Suprapubic skin (tissue), 4 donors: ENCODE measurements around the gene DAAM1. TPM values are rescaled to one million over a fixed set of nuclear protein-coding genes. Genes with fewer than 3 reads are reported as not detected.

Source experiments
- DNase-seq, 2 donors: peaks; one replicate each; pipeline ENCODE4 v3.0.0-alpha.2; 2019; ENCODE audit warnings: low spot score in 2 of 2
- H3K27ac ChIP-seq: fragments of 200-600 bp; sonication (generic); one replicate; pipeline ENCODE4 v1.5.1; 2019
- H3K27me3 ChIP-seq: fragments of 200-600 bp; sonication (generic); one replicate; pipeline ENCODE4 v1.5.1; 2019
- H3K36me3 ChIP-seq: fragments of 200-600 bp; sonication (generic); one replicate; pipeline ENCODE4 v1.5.1; 2019
- H3K4me1 ChIP-seq: fragments of 200-600 bp; sonication (generic); one replicate; pipeline ENCODE4 v1.5.1; 2019
- H3K4me3 ChIP-seq: fragments of 200-600 bp; sonication (generic); one replicate; pipeline ENCODE4 v1.5.1; 2019; ENCODE audit warnings: mild to moderate bottlenecking
- H3K9me3 ChIP-seq: fragments of 200-600 bp; sonication (generic); one replicate; pipeline ENCODE4 v1.5.1; 2019
- EP300 ChIP-seq: sonication (generic); formaldehyde crosslinking; IDR thresholded peaks from one replicate; pipeline ENCODE4 v1.6.1; 2017; ENCODE audit warnings: antibody characterized with exemption
- POLR2A ChIP-seq, 2 donors: fragments of 450-650 bp; IDR thresholded peaks; one replicate each; pipeline ENCODE4 v1.6.1; 2017; ENCODE audit warnings: antibody characterized with exemption in 2 of 2, mild to moderate bottlenecking in 2 of 2, moderate library complexity in 2 of 2
- POLR2AphosphoS5 ChIP-seq, 3 donors: sonication (generic); formaldehyde crosslinking; IDR thresholded peaks; one replicate each; pipeline ENCODE4 v1.6.1; 2017; ENCODE audit warnings: antibody characterized with exemption in 3 of 3
- WGBS: methylation state at CpG from one replicate; pipeline ENCODE4 v1.1.5; 2018; 5-methylcytosine and 5-hydroxymethylcytosine counted together
- total RNA-seq, 4 donors: library from RNA; depleted of rRNA; stranded (reverse); fragments of >200 nt; gene quantifications; one replicate each; pipeline ENCODE4 v1.1.0, GENCODE V29; 2016
- TF ChIP-seq, protein P1 (sequence below), 2 donors: fragments of 200-600 bp in 1 of 2; fragments of 450-650 bp in 1 of 2; sonication (generic) in 1 of 2; IDR thresholded peaks; one replicate each; pipeline ENCODE4 v1.5.1; 2016 to 2019; ENCODE audit warnings: antibody characterized with exemption in 2 of 2, mild to moderate bottlenecking in 1 of 2, moderate library complexity in 1 of 2

DAAM1 gene
- total RNA-seq, 4 donors from 2014 or later: 103 to 196 (median 171) TPM

DNA sequence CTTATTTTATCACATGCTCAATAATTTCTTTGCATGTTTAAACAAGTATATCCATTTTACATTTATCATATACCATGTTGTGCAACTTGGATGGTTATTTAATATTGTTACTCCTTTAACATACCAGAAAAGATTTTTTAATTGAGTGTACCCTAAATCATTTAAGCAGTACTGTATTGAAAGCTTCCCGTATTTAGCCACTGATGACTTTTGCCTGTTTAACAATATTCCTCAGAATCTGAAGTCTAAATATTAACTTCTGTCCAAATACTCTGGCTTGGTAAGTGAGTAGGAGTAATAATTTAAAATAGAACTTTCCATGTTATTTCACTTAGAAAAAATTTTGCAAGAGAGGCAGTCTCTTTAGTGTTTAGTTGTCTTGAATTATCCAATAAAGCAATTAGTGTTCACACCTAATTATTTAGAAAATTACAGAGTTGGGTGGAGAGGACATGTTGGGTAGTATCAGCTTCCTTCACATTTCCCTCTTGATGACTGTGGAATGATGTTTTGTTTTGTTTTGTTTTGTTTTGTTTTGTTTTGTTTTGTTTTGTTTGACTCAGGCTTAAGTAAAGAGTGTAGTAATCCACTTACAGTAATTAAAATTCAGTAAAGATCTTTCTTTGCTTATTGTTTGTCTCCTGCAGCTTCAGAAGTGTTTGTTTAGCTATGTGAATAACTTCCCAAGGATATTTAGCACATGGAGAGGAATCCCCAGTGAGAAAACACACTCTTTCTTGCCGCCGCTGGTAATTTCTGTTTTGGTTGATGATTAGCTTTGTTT lies 59.5 kb downstream of the DAAM1 start:
- Histone ChIP-seq H3K9me3 (no peaks in the 10 kb centered on the region), H3K4me3 (no peak overlapping the region), H3K36me3 (no peaks in the 10 kb centered on the region), H3K27ac (no peak overlapping the region), H3K27me3 (no peaks in the 10 kb centered on the region), H3K4me1 (peaks cover 54% of the 10 kb centered on the region)
- WGBS: 54% methylated on average over 3 of the region's 3 CpGs
- DNase-seq: no peak
- no peak for TF ChIP-seq POLR2AphosphoS5 (IDR thresholded peaks at IDR 0.05)
- TF ChIP-seq, protein P1, sequence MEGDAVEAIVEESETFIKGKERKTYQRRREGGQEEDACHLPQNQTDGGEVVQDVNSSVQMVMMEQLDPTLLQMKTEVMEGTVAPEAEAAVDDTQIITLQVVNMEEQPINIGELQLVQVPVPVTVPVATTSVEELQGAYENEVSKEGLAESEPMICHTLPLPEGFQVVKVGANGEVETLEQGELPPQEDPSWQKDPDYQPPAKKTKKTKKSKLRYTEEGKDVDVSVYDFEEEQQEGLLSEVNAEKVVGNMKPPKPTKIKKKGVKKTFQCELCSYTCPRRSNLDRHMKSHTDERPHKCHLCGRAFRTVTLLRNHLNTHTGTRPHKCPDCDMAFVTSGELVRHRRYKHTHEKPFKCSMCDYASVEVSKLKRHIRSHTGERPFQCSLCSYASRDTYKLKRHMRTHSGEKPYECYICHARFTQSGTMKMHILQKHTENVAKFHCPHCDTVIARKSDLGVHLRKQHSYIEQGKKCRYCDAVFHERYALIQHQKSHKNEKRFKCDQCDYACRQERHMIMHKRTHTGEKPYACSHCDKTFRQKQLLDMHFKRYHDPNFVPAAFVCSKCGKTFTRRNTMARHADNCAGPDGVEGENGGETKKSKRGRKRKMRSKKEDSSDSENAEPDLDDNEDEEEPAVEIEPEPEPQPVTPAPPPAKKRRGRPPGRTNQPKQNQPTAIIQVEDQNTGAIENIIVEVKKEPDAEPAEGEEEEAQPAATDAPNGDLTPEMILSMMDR (IDR thresholded peaks at IDR 0.05): no peak
- no peak for TF ChIP-seq EP300
- TF ChIP-seq POLR2A (IDR thresholded peaks at IDR 0.05): no peak

DNA sequence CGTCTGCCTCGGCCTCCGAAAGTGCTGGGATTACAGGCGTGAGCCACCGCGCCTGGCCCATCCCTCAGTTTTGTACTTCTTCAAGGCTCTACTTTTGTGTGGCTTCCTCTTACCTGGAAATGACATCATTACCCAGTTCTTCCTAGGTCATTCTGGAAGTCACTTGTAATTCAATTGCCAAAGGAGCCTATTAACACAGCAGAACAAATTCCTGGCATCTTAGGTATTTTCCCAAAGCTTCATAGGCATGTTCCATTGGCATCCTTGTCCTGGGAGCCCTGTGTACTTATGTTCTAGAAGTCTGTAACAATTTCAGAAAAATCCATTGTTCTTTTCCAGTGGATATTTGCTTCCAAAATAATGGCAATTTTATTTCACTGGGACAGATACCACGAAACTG lies 60.6 kb downstream of the DAAM1 start:
- H3K27me3 ChIP-seq: no peaks in the 10 kb centered on the region
- WGBS: 87% methylated on average over 7 of the region's 7 CpGs
- peaks cover 62% of the 10 kb centered on the region for H3K4me1 ChIP-seq
- no peaks in the 10 kb centered on the region for H3K9me3 ChIP-seq
- TF ChIP-seq EP300 (no peak), POLR2A (IDR thresholded peaks at IDR 0.05) (no peak), POLR2AphosphoS5 (IDR thresholded peaks at IDR 0.05) (no peak)
- TF ChIP-seq, protein P1 (IDR thresholded peaks at IDR 0.05): no peak
- no peak for DNase-seq
- no peaks in the 10 kb centered on the region for H3K36me3 ChIP-seq
- H3K27ac ChIP-seq: no peak overlapping the region
- no peak overlapping the region for H3K4me3 ChIP-seq

DNA sequence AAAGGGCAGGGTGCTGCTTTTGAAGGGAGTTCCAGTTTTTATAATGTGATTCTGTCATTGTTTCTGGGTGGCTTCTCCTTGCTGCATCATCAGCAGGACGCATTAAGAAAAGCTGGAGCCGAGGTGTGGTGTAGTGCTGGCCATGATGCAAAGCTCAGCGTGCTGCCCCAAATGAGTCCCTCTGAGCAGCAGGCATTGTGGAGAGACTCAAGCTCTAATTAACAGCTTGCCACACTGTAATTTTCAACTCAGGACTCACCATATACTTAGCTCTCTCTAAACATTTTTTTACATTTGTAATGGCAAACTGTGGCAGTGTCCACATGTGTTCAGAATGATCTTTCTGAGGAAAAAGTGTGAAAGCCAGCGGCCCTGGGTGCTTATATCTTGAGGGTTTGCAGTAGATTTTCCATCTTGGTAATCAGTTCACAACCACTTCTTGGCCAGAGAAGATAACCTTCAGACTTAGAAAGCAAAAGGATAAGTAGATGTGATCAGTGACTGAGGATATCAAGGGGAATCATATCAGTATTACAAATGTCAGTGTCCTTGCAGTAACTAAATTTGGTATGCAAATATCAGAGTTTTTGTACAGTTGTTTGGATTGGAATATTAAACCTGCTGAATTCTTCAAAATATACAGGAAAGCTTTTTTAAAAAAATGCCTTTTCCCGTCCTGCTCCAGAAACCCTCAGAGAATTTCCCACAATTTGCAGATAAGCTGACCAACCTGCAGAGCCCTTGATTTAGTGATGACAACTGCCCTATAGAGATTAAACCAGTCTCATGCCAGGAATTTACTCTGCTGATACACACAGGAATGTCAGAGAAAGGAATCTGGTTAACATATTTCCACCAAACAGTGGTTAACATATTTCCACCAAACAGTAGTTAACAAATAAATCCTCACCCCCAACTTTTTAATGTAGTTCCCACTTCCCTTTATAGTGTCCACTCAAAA lies 63.6 kb downstream of the DAAM1 start:
- Histone ChIP-seq H3K27me3 (no peaks in the 10 kb centered on the region), H3K4me1 (peaks cover 63% of the 10 kb centered on the region), H3K4me3 (no peak overlapping the region), H3K9me3 (no peaks in the 10 kb centered on the region), H3K27ac (no peak overlapping the region), H3K36me3 (no peaks in the 10 kb centered on the region)
- WGBS: 92% methylated on average over 5 of the region's 5 CpGs
- DNase-seq: no peak
- TF ChIP-seq POLR2A (IDR thresholded peaks at IDR 0.05): no peak
- no peak for TF ChIP-seq EP300
- TF ChIP-seq, protein P1 (IDR thresholded peaks at IDR 0.05): no peak
- TF ChIP-seq POLR2AphosphoS5 (IDR thresholded peaks at IDR 0.05): no peak

DNA sequence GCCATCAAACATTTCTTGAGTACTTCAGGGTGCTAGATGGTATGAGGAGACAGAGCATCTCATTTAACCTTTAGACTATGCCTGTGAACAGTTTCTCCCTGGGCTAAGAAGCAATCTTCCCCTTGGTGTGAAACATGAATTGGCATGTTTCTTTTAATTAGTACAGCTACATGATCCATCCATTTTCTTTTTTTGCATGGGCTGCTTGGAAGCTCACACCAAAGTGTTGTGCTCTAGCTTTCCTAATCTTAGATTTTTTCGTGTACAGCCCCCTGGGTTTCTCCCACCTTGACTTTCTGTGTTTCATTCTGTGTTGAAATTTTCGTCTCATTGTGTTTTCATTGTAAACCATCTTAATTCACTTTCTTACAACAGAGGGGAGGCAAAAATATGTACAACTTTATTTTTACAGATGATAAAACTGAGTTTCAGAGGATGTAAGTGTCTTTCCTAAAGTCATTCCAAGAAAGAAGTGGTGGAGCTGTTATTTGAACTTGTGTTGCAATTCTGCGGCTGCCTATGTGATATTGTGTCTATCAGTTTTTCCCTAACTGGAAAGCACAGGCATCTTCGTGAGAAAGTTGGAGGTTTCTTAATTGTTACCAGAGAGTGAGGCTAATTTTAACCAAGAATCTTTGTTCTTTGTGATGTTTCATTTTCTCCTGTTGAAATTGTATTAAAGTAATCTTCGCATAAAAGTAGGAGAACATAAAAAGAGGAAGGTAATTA lies 64.5 kb downstream of the DAAM1 start:
- H3K9me3 ChIP-seq: no peaks in the 10 kb centered on the region
- DNase-seq: no peak
- H3K4me3 ChIP-seq: no peak overlapping the region
- H3K27ac ChIP-seq: peak overlapping the region; percentile 84
- TF ChIP-seq, protein P1 (IDR thresholded peaks at IDR 0.05): no peak
- TF ChIP-seq POLR2A (IDR thresholded peaks at IDR 0.05) (no peak), POLR2AphosphoS5 (IDR thresholded peaks at IDR 0.05) (no peak), EP300 (no peak)
- no peaks in the 10 kb centered on the region for H3K27me3 ChIP-seq
- no peaks in the 10 kb centered on the region for H3K36me3 ChIP-seq
- 73% methylated on average over 5 of the region's 5 CpGs for WGBS
- peaks cover 60% of the 10 kb centered on the region for H3K4me1 ChIP-seq
